ENCODE data around the gene GRK5. TPM values are rescaled to one million over a fixed set of nuclear protein-coding genes. Genes with fewer than 3 reads are reported as not detected.

GRK5 gene
- total RNA-seq, 1 experiment from 2014 or later = 5.8 TPM

GRCh38 chr10:119362122-119362521, 154.8 kb downstream of the GRK5 start:
- no peak for DNase-seq (ENCODE audit: low spot score)
- in situ Hi-C loops (cut with HindIII; ENCODE audit: low sequenced_read_pairs) = no loop called here

DNA sequence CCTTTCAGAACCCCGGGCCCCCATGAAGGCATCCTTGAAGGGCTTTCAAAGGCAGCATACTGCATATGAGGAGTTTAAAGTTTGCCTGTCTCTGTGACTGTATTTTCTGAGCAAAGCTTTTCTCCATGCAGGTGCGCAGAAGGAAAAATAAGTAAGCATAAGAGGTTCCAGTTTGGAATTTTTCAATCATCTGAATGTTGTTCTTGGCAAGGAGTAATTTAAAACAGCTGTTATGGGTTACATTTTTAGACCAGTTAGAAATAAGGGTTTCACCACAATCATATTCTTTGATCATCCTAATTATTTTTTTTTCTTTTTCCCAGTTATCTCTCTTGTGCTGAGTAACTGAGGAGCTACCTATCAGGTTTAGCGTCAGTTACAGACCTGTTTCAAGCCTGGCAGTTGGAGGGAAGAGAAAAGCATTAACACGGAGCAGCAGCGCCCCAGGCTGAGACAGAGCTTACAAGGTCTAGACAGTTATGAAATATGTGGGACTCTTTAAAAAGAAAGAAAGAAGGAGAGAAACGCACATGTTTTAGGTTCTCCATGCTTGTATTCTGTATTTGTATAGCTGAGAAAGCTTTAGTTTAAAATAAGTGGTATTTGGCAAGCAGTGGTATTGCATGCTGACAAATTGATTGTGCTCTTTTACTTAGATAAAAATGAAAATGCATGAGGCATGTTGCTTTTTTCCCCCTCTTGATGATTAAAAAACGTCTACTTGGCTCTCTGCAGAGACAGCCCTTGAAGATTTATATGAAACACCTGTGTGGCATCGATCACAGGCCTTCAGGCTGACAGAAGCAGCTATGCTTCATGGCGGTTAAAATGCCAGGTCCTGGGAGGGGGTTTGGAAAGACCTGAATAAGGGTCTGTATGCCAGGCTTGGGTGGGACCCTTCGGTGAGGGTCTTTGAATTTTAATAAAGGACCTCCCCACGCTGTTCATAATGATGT, 157.6 kb downstream of the GRK5 start:
- in situ Hi-C loops (cut with HindIII; ENCODE audit: low sequenced_read_pairs) = no loop called here
- peak; percentile 22 for DNase-seq (ENCODE audit: low spot score)

GRCh38 chr10:119365773-119366599, 158.6 kb downstream of the GRK5 start:
- in situ Hi-C loops (cut with HindIII; ENCODE audit: low sequenced_read_pairs) = no loop called here
- no peak for DNase-seq (ENCODE audit: low spot score)

- DNase-seq (ENCODE audit: low spot score) = no peak
- in situ Hi-C loops (cut with HindIII; ENCODE audit: low sequenced_read_pairs) = no loop called here
Measured at GRCh38 chr10:119367841-119368549, 160.6 kb downstream of the GRK5 start.

DNA sequence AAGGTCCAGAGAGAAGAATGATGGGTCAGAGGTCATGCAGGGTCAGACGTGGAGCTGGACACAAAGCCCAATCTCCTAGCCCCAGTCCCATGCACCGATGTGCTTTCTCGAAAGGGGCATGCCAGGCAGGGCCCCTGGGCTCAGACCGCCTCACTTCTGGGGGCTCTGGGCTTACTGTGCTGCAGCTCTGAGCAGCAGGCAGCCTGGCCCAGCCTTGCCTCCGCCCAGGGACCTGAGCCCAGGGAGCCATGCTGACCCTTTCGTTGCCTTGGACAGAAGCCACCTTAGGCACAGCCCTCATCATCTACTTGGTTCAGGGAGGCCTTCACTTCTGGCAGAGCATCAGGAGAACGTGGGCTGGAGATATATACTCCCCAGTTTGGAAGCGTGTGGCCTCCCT, 161.2 kb downstream of the GRK5 start:
- in situ Hi-C loops (cut with HindIII; ENCODE audit: low sequenced_read_pairs) = no loop called here

DNA sequence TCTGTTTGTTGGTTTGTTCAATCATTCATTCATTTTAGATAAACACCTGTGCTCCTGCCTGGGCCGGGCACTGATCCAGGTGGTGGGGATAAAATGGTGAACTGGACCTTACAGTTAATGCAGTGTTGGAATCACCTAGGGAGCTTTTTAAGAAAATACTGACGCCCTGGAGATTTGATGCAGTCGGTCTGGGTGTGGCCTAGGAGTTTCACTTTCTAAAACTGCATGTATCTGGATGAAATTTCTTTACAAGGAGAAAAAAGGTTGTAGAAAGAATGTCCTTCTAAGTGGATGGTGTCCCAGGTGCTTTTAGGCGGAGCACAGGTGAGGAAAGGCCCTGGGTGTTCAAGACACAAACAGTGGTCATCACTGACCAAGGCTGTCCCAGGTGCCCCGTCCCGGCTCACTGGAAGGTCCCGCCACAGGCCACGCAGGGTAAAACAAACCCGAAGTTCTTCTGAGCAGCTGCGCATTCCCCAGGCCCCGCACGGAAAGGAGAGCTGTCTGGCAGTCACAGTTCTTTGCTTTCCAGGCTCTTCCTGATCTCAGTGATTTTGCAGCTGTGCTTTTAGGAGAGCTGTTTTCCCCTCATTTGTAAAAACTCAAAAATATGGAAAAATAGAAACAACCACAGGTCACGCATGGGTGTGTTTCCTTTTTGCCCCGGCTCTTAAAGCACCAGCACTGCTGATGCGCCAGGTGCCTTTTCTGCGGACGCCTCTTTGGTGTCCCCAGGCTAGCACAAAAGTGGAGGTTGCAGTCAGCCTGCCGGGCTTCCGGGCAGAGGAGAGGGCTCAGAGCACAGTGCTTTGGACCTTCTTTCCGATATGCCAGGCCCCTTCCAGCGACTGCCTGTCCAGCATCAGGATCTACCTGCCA, 161.9 kb downstream of the GRK5 start:
- in situ Hi-C loops (cut with HindIII; ENCODE audit: low sequenced_read_pairs) = no loop called here
- DNase-seq (ENCODE audit: low spot score) = no peak

More for the DNA sequence above, 161.2 kb downstream of the GRK5 start:
- DNase-seq (ENCODE audit: low spot score) = no peak

DNA sequence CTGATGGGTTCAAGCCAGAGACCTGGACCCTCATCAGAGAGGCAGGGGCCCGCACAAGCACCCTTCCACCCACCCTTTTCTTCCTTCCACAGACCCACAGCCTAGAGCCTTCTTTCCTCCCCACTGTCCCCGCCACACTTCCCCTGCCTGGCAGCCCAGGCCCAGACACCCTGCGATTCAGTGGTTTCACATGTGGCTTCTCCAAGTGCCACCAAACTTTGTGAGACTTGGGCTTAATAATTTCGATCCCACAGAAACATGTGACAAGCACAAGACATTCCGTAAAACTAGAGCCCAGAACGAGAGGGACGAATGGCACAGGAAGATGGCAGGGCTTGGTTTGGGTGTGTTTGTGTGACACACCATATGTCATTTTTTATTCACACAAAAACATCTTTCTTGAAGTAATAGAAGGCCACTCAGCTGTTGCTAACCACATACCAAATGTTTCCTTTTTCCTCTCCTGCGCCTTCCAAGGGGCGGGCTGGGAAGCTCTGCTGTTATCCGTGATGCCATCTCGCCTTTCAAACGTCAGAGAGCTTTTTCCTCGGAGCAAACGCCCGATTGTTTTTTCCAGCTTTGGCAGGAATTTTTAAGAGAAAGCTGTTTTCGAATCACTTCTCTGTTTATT, 162.9 kb downstream of the GRK5 start:
- no peak for DNase-seq (ENCODE audit: low spot score)
- in situ Hi-C loops (cut with HindIII; ENCODE audit: low sequenced_read_pairs) = no loop called here

DNA sequence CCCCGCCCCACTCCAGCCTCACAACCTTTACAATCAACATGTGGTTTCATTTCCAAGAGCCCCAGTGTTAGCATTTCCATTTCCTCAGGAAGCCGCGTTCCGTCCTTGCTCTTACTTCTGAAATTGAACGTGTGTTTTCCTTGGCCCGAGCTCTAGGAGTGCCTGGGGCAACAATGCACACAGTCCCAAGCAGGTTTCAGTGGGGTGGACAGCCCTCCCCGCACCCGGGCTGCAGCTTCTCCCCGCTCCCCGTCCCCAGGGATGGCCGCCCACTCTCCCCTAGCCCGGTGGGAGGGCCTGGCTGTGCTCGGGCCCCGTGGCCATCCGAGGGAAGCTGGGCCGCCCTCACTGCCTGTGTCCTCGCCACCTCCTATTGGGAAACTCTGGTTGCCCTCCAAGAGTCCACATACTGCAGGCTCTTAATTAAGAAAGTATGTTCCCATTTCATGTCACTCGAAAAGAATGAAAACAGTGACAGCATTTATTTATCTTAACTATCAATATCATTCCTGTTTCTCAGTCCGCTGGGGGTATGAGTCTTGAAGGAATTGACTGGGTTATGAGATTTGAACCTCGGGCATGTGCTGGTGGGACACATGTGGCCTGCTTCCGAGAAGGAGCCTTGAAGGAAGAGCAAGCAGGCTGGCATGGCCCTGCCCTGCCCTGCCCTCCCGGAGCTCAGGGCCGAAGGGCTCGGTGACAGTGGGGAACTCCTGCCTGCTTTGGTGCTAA, 163.8 kb downstream of the GRK5 start:
- no peak for DNase-seq (ENCODE audit: low spot score)
- in situ Hi-C loops (cut with HindIII; ENCODE audit: low sequenced_read_pairs) = no loop called here

DNA sequence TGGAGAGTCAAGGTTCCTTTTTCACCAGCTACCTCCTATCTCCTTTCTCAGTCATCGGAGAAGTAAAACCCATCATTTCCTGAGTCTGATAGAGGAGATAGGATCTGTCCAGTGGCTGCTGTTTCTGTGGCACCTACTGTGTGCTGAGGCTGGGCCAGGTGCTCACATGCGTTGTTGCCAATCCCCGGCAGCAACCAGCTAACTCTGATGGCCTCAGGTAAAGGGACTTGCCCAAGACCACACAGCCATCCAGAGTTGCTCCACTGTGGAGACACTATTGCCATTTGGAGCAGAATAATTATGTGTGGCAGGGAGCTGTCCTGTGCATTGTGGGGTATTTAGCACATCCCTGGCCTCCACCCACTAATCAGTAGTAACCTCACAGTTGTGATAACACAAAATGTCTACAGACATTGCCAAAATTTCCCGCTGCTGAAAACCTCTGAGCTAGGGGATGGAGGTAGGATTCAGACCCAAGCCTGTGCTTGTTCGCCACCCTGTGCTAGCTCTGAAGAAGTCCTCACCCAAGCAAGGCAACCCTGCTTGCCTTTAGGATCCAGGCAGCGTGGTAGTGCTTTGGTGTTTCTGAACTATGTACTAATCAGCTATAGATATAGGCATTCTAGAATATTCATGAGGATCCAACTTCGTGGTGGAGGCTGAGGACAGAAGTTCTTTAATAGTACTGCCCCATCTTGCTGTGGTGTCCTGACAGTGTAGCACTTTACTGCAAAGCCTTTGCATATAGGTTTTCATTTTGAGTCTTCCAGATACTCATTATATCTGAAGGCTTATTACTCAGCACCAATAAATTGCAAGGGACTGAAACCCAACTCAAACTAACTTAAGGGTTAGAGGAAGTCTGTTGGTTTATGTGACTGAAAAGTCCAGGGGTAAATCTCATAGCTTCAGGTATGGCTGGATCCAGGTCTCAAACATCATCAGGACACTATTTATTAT, 164.6 kb downstream of the GRK5 start:
- in situ Hi-C loops (cut with HindIII; ENCODE audit: low sequenced_read_pairs) = no loop called here
- DNase-seq (ENCODE audit: low spot score) = no peak

GRCh38 chr10:119373294-119374102, 166.1 kb downstream of the GRK5 start:
- no peak for DNase-seq (ENCODE audit: low spot score)
- in situ Hi-C loops (cut with HindIII; ENCODE audit: low sequenced_read_pairs) = no loop called here

DNA sequence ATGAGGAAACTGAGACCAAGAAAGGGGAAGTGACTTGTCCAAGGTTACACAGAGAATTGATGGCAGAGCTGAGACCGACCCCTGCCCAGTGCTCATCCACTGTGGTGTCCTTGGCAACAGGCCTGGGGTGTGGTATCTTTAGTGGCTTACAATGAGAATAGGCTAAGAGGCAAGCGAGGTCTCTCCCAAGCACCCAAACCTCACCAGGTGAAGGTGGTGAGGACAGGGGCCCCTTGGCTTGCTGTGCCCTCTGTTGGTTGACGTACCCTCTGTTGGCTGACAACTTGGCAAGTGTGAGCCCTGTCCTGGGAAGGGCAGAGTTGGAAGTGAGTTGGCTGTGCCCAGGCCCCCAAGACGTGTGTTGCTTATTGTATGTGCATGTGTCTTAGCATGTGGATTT, 166.9 kb downstream of the GRK5 start:
- no peak for DNase-seq (ENCODE audit: low spot score)

GRCh38 chr10:119375574-119376272, 168.4 kb downstream of the GRK5 start:
- DNase-seq (ENCODE audit: low spot score) = no peak
- in situ Hi-C loops (cut with HindIII; ENCODE audit: low sequenced_read_pairs) = no loop called here

More for the DNA sequence above, 166.9 kb downstream of the GRK5 start:
- in situ Hi-C loops (cut with HindIII; ENCODE audit: low sequenced_read_pairs) = no loop called here

DNA sequence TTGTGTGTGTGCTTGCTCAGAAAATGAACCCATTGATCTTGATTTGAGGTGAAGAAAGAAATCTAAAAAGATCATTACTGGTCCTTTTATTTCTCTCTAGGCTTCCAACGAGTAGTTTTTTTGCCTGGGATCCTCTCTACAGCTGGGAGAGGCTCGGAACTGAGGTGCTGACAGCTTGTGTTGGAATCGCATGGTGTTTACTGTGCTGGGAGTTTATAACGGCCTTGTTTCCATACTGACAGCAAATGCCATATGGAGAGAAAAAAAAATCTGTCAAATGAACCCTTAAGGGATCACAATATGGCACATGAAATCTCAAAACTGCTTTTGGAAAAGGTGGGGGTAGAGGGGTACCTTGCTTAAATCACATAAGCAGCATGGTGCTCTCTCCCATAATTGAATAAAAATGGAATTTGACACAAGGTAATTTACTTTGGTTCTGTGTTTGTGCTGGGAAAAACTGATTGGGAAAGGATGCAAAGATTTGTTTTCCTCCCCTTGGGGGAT, 170.1 kb downstream of the GRK5 start:
- no peak for DNase-seq (ENCODE audit: low spot score)
- in situ Hi-C loops (cut with HindIII; ENCODE audit: low sequenced_read_pairs) = no loop called here

GRCh38 chr10:119377958-119378736, 170.8 kb downstream of the GRK5 start:
- in situ Hi-C loops (cut with HindIII; ENCODE audit: low sequenced_read_pairs) = no loop called here
- peak; percentile 99 for DNase-seq (ENCODE audit: low spot score)
